Suprapubic skin (tissue), 4 donors: ENCODE measurements around the gene CUEDC1. TPM values are rescaled to one million over a fixed set of nuclear protein-coding genes. Genes with fewer than 3 reads are reported as not detected.

Experiments used
- DNase-seq, 2 donors: peaks; one replicate each; pipeline ENCODE4 v3.0.0-alpha.2; 2019; ENCODE audit warnings: low spot score in 2 of 2
- H3K27ac ChIP-seq: fragments of 200-600 bp; sonication (generic); one replicate; pipeline ENCODE4 v1.5.1; 2019
- H3K27me3 ChIP-seq: fragments of 200-600 bp; sonication (generic); one replicate; pipeline ENCODE4 v1.5.1; 2019
- H3K36me3 ChIP-seq: fragments of 200-600 bp; sonication (generic); one replicate; pipeline ENCODE4 v1.5.1; 2019
- H3K4me1 ChIP-seq: fragments of 200-600 bp; sonication (generic); one replicate; pipeline ENCODE4 v1.5.1; 2019
- H3K4me3 ChIP-seq: fragments of 200-600 bp; sonication (generic); one replicate; pipeline ENCODE4 v1.5.1; 2019; ENCODE audit warnings: mild to moderate bottlenecking
- H3K9me3 ChIP-seq: fragments of 200-600 bp; sonication (generic); one replicate; pipeline ENCODE4 v1.5.1; 2019
- EP300 ChIP-seq: sonication (generic); formaldehyde crosslinking; IDR thresholded peaks from one replicate; pipeline ENCODE4 v1.6.1; 2017; ENCODE audit warnings: antibody characterized with exemption
- POLR2A ChIP-seq, 2 donors: fragments of 450-650 bp; IDR thresholded peaks; one replicate each; pipeline ENCODE4 v1.6.1; 2017; ENCODE audit warnings: antibody characterized with exemption in 2 of 2, mild to moderate bottlenecking in 2 of 2, moderate library complexity in 2 of 2
- POLR2AphosphoS5 ChIP-seq, 3 donors: sonication (generic); formaldehyde crosslinking; IDR thresholded peaks; one replicate each; pipeline ENCODE4 v1.6.1; 2017; ENCODE audit warnings: antibody characterized with exemption in 3 of 3
- WGBS: methylation state at CpG from one replicate; pipeline ENCODE4 v1.1.5; 2018; 5-methylcytosine and 5-hydroxymethylcytosine counted together
- total RNA-seq, 4 donors: library from RNA; depleted of rRNA; stranded (reverse); fragments of >200 nt; gene quantifications; one replicate each; pipeline ENCODE4 v1.1.0, GENCODE V29; 2016
- TF ChIP-seq, protein P1 (sequence below), 2 donors: fragments of 200-600 bp in 1 of 2; fragments of 450-650 bp in 1 of 2; sonication (generic) in 1 of 2; IDR thresholded peaks; one replicate each; pipeline ENCODE4 v1.5.1; 2016 to 2019; ENCODE audit warnings: antibody characterized with exemption in 2 of 2, mild to moderate bottlenecking in 1 of 2, moderate library complexity in 1 of 2

CUEDC1 gene
- total RNA-seq, 4 donors from 2014 or later, result 5.1 to 34.2 (median 12.8) TPM

- Histone ChIP-seq H3K4me3 (no peak overlapping the region), H3K36me3 (peaks cover 50% of the 10 kb centered on the region), H3K9me3 (no peaks in the 10 kb centered on the region), H3K4me1 (no peaks in the 10 kb centered on the region), H3K27ac (no peak overlapping the region), H3K27me3 (no peaks in the 10 kb centered on the region)
- TF ChIP-seq EP300 (no peak), POLR2A (IDR thresholded peaks at IDR 0.05) (no peak), POLR2AphosphoS5 (IDR thresholded peaks at IDR 0.05) (no peak)
- TF ChIP-seq, protein P1, sequence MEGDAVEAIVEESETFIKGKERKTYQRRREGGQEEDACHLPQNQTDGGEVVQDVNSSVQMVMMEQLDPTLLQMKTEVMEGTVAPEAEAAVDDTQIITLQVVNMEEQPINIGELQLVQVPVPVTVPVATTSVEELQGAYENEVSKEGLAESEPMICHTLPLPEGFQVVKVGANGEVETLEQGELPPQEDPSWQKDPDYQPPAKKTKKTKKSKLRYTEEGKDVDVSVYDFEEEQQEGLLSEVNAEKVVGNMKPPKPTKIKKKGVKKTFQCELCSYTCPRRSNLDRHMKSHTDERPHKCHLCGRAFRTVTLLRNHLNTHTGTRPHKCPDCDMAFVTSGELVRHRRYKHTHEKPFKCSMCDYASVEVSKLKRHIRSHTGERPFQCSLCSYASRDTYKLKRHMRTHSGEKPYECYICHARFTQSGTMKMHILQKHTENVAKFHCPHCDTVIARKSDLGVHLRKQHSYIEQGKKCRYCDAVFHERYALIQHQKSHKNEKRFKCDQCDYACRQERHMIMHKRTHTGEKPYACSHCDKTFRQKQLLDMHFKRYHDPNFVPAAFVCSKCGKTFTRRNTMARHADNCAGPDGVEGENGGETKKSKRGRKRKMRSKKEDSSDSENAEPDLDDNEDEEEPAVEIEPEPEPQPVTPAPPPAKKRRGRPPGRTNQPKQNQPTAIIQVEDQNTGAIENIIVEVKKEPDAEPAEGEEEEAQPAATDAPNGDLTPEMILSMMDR (IDR thresholded peaks at IDR 0.05), result no peak
- no peak for DNase-seq
- 71% methylated on average over 1 of the region's 1 CpG for WGBS
Measured at GRCh38 chr17:57842280-57842679, 112.9 kb downstream of the CUEDC1 start.

GRCh38 chr17:57839571-57839923, 115.7 kb downstream of the CUEDC1 start:
- TF ChIP-seq, protein P1 (IDR thresholded peaks at IDR 0.05), result no peak
- TF ChIP-seq POLR2AphosphoS5 (IDR thresholded peaks at IDR 0.05) (no peak), EP300 (no peak), POLR2A (IDR thresholded peaks at IDR 0.05) (no peak)
- H3K27me3 ChIP-seq, result no peaks in the 10 kb centered on the region

GRCh38 chr17:57838857-57839570, 116.2 kb downstream of the CUEDC1 start:
- Histone ChIP-seq H3K27me3 (no peaks in the 10 kb centered on the region), H3K9me3 (no peaks in the 10 kb centered on the region), H3K4me1 (no peaks in the 10 kb centered on the region), H3K4me3 (no peak overlapping the region), H3K36me3 (peaks cover 41% of the 10 kb centered on the region), H3K27ac (no peak overlapping the region)
- TF ChIP-seq POLR2A (IDR thresholded peaks at IDR 0.05) (no peak), EP300 (no peak), POLR2AphosphoS5 (IDR thresholded peaks at IDR 0.05) (no peak)
- TF ChIP-seq, protein P1 (IDR thresholded peaks at IDR 0.05), result no peak
- 76% methylated on average over 6 of the region's 6 CpGs for WGBS
- no peak for DNase-seq

More at GRCh38 chr17:57839571-57839923, 115.7 kb downstream of the CUEDC1 start:
- Histone ChIP-seq H3K27ac (no peak overlapping the region), H3K36me3 (peaks cover 41% of the 10 kb centered on the region), H3K9me3 (no peaks in the 10 kb centered on the region), H3K4me3 (no peak overlapping the region), H3K4me1 (no peaks in the 10 kb centered on the region)
- WGBS, result 92% methylated on average over 6 of the region's 6 CpGs
- no peak for DNase-seq

DNA sequence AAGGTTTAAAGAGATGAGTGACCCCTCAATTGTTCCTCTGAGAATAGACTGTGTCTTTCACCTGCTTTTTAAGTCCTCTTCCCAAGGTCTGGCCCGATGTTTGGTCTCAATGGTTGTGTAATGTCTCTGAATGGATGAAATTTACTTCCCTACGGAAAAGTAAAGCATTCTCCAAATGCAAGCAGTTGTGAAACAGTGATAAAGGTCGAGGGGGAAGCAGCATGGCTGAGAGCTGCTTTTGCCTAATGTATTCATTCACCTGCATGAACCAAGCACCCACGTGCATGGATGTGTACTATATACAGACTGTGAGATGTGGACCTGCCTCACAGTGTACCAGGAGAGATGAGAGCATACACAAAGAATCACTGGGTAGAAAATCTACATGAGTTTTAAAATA, 116.8 kb downstream of the CUEDC1 start:
- H3K27me3 ChIP-seq, result no peaks in the 10 kb centered on the region
- H3K36me3 ChIP-seq, result peaks cover 41% of the 10 kb centered on the region
- H3K4me3 ChIP-seq, result no peak overlapping the region
- WGBS, result 85% methylated on average over 4 of the region's 4 CpGs
- no peaks in the 10 kb centered on the region for H3K9me3 ChIP-seq
- no peak overlapping the region for H3K27ac ChIP-seq
- TF ChIP-seq POLR2AphosphoS5 (IDR thresholded peaks at IDR 0.05) (no peak), EP300 (no peak), POLR2A (IDR thresholded peaks at IDR 0.05) (no peak)
- TF ChIP-seq, protein P1 (IDR thresholded peaks at IDR 0.05), result no peak
- no peak for DNase-seq
- H3K4me1 ChIP-seq, result peaks cover 2% of the 10 kb centered on the region

DNA sequence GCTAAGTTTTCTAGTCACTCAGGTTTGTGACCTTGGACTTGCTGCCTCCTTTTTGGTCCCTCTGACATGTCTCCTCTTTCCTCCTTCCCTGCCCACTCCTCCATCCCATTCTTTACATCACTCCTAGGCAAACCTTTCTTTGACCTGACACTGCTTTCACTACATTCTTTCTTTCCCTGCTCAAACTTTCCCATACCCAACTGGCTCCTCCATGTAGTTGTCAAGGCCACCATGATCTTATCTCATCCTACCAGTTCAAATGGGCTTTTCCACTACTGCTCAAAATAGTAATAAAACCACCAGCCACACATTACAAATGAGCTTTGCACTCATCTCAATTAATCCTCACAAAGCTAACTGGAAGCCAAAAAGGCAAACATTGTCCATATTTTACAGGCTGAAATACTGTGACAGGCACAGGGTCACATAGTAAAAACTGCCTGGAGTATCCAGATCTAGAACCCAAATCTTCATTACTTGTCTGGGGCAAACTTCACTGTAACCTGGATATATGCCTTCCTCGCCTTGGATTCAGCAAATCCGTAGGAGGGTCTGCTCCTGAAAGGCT, 119.8 kb downstream of the CUEDC1 start:
- Histone ChIP-seq H3K27ac (no peak overlapping the region), H3K36me3 (peaks cover 22% of the 10 kb centered on the region), H3K4me3 (no peak overlapping the region), H3K27me3 (no peaks in the 10 kb centered on the region), H3K4me1 (peaks cover 12% of the 10 kb centered on the region), H3K9me3 (no peaks in the 10 kb centered on the region)
- TF ChIP-seq, protein P1 (IDR thresholded peaks at IDR 0.05), result no peak
- TF ChIP-seq POLR2AphosphoS5 (IDR thresholded peaks at IDR 0.05) (no peak), EP300 (no peak), POLR2A (IDR thresholded peaks at IDR 0.05) (no peak)
- no peak for DNase-seq
- 92% methylated on average over 2 of the region's 2 CpGs for WGBS
